ENCODE results near the gene DDX60. TPM values are rescaled to one million over a fixed set of nuclear protein-coding genes. Genes with fewer than 3 reads are reported as not detected.
A peak's percentile ranks its signal among the peaks of the same experiment; 100 is the strongest.
"Not testable (repeated sequence)": the region's sequence is repeated elsewhere in the genome, so short reads cannot be mapped to it uniquely, and the experiment has no call there.

DDX60 gene
- total RNA-seq, 2 donors from 2014 or later, result 12.3 to 15.2 TPM

DNA sequence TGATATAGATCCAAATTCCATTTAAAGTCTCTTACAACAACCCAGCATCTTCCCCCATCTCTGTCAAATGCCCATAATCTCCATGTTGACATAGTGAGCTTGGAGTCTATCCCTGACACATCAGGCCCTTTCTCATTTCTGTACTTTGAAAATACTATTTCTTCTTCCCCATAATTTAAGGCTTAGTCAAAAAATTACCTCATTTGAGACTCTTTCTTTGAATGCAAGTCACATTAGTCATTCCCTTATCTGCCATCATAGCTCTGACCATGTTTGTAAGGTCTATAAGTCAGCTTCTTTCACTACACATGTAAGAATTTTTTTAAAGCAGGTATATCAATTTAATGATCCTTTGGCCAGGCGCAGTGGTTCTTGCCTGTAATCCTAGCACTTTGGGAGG lies 99.9 kb downstream of the DDX60 start:
- DNase-seq (ENCODE audit: low spot score), result no peak
- Mint-ChIP-seq H3K9me3 (peaks cover 5% of the 10 kb centered on the region), H3K4me3 (no peak overlapping the region), H3K36me3 (peaks cover 51% of the 10 kb centered on the region), H3K4me1 (ENCODE audit: low read depth in 2 of 2) (peaks cover 0 to 5% of the 10 kb centered on the region in 2 donors), H3K27ac (no peak overlapping the region), H3K27me3 (no peaks in the 10 kb centered on the region)
- ATAC-seq, result no peak

DNA sequence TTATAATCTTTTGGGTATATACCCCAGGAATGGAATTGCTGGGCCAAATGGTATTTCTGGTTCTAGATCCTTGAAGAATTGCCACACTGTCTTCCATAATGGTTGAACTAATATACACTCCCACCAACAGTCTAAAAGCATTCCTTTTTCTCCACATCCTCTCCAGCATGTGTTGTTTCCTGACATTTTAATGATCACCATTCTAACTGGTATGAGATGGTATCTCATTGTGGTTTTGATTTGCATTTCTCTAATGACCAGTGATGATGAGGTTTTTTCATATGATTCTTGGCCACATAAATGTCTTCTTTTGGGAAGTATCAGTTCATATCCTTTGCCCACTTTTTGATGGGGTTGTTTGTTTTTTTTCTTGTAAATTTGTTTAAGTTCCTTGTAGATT lies 105.0 kb downstream of the DDX60 start:
- DNase-seq (ENCODE audit: low spot score); ATAC-seq; H3K27me3 Mint-ChIP-seq; H3K4me3 Mint-ChIP-seq; H3K27ac Mint-ChIP-seq; H3K9me3 Mint-ChIP-seq; H3K4me1 Mint-ChIP-seq (ENCODE audit: low read depth in 2 of 2): not testable (repeated sequence)
- H3K36me3 Mint-ChIP-seq, result peaks cover 31% of the 10 kb centered on the region

DNA sequence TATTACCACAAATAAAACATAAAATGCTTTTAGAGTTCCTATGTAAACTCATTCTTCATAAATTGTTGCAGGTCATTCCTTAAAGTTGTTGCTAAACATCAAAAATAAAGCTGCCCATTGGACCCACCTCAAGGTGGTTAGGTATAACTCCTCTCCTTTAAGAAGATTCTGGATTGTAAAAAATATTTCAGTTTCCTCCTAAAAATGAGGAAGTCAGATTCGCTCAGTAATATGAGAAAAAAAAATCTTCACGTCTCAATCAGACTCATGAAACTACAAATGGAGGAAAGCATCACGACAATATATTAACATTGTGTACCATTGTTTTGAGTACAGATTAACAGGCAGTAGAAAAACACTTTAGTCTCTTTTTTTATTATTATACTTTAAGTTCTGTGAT lies 105.9 kb downstream of the DDX60 start:
- Mint-ChIP-seq H3K27me3 (no peaks in the 10 kb centered on the region), H3K36me3 (peaks cover 26% of the 10 kb centered on the region), H3K4me1 (ENCODE audit: low read depth in 2 of 2) (no peaks in the 10 kb centered on the region), H3K9me3 (peaks cover 8% of the 10 kb centered on the region), H3K4me3 (no peak overlapping the region), H3K27ac (no peak overlapping the region)
- no peak for DNase-seq (ENCODE audit: low spot score)
- ATAC-seq, result no peak

DNA sequence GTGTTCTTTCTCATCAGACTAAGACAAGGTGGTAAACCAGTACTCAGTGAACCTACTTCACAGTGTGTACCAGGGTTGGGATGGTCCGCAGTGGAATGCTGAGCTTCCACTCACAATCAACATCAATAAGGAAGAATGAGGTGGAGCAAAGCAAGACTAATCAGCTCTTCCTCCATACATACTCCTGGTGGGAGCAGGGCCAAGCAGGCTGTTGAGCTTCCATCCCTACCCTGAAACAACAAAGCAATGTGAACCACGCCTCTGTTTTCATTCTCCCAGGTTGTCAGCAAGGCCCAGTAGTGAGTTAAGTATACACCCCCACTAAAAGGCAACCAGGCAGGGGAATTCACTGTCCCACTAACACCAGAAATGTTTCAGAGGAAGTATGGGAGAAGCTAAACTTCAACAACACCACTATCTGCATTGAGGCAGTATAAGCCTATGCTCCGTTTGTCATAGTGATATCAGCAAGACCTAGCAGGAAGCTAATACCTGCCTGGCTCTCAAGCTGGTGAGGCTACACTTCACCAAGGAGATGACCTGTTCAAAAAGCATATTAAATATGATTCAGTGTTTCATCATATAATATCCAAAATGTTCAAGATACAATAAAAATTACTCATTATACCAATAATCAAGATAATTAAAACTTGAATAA lies 109.5 kb downstream of the DDX60 start:
- H3K4me3 Mint-ChIP-seq, result no peak overlapping the region
- no peaks in the 10 kb centered on the region for H3K27me3 Mint-ChIP-seq
- no peak for DNase-seq (ENCODE audit: low spot score)
- H3K27ac Mint-ChIP-seq, result no peak overlapping the region
- H3K4me1 Mint-ChIP-seq (ENCODE audit: low read depth in 2 of 2), result no peaks in the 10 kb centered on the region
- H3K9me3 Mint-ChIP-seq, result peaks cover 19% of the 10 kb centered on the region
- ATAC-seq, result no peak
- H3K36me3 Mint-ChIP-seq, result peaks cover 22% of the 10 kb centered on the region

DNA sequence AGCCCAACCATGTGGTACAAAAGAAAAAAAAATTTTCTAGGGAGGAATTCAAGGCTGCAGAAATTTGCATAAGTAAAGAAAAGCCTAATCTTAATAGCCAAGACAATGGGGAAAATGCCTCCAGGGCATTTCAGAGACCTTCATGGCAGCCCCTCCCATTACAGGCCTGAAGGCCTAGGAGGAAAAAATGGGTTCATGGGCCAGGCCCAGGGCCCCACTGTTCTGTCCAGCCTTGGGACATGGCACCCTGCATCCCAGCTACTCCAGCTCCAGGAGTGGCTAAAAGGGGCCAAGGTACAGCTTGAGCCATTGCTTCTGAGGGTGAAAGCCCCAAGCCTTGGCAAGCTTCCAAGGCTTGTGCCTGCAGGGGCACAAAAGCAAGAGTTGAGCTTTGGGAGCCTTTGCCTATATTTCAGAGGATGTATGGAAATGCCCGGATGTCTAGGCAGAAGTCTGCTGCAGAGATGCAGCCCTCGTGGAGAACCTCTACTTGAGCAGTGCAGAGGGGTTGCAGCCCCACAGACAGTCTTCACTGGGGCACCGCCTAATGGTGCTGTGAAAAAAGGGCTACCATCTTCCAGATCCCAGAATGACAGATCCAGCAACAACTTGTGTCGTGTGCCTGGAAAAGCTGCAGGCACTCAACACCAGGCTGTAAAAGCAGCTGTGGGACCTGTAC lies 115.2 kb downstream of the DDX60 start:
- H3K4me3 Mint-ChIP-seq, result no peak overlapping the region
- no peaks in the 10 kb centered on the region for H3K27me3 Mint-ChIP-seq
- H3K27ac Mint-ChIP-seq, result no peak overlapping the region
- DNase-seq (ENCODE audit: low spot score), result no peak
- H3K36me3 Mint-ChIP-seq, result peaks cover 26% of the 10 kb centered on the region
- H3K9me3 Mint-ChIP-seq, result peaks cover 29% of the 10 kb centered on the region
- ATAC-seq, result no peak
- no peaks in the 10 kb centered on the region for H3K4me1 Mint-ChIP-seq (ENCODE audit: low read depth in 2 of 2)

DNA sequence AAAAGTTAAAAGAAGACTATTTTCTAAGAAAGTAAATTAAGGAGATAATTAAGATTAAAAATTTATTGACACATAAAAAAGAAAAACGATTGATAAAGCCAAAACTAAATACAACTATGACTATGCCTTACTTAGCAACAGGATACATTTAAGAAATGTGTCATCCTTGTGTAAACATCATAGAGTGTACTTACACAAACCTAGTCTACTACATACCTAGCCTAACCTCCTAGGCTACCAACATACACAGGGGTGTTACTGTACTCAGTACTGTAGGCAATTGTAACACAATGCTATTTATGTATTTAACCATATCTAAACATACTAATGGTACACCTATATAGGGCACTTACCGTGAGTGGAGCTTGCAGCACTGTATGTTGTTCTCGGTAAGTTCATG lies 117.9 kb downstream of the DDX60 start:
- Mint-ChIP-seq H3K27me3 (no peaks in the 10 kb centered on the region), H3K4me1 (ENCODE audit: low read depth in 2 of 2) (no peaks in the 10 kb centered on the region), H3K9me3 (peaks cover 25% of the 10 kb centered on the region), H3K4me3 (no peak overlapping the region), H3K27ac (no peak overlapping the region), H3K36me3 (peaks cover 22% of the 10 kb centered on the region)
- DNase-seq (ENCODE audit: low spot score) (no peak), ATAC-seq (no peak)

DNA sequence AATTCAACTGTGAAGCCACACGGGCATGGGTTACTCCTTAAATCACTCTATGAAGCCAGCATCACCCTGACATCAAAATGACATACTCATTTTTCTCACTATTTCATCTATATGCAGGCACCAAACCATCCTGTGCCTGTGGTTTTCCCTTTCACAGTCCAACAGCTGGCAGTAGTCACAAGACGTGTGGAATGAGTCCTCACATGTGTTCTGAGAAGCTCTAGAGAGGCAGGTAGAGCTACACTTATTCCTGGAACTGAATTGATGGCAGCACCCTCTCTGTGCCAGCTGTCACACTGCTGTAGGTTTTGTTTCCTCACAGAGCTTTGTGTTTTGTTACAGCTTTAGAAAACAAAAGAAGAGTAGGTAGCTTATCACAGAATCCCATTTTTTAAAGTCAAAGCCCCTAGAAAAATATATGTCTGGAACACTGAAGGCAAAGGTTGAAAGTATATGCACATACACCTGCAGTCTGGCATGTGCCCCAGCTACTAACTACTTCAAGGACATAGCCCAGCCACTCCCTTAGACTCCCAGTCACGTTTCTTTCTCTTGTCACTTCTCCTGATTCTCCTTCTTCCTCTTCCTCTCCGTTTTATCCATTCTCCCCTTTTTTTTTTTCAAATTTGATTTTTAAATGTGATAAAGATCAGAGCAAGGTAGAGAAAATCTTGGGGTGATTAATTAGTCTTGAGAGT lies 119.1 kb downstream of the DDX60 start:
- DNase-seq (ENCODE audit: low spot score) (no peak), ATAC-seq (no peak)
- Mint-ChIP-seq H3K4me3 (no peak overlapping the region), H3K9me3 (peaks cover 16% of the 10 kb centered on the region), H3K4me1 (ENCODE audit: low read depth in 2 of 2) (no peaks in the 10 kb centered on the region), H3K36me3 (peaks cover 13% of the 10 kb centered on the region), H3K27ac (no peak overlapping the region), H3K27me3 (no peaks in the 10 kb centered on the region)

DNA sequence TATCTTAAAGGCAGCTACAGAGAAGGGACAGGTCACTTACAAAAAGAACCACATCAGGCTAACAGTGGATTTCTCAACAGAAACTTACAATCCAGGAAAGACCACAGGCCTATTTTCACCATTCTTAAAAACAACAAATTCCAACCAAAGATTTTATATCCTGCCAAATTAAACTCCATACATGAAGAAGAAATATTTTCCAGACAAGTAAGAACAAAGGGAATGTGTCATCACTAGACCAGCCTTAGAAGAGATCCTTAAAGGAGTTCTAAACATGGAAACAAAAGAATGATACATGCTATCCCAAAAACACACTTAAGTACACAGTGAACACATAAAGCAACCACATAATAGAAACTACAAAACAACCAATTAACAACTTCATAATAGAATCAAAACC lies 120.6 kb downstream of the DDX60 start:
- no peaks in the 10 kb centered on the region for H3K27me3 Mint-ChIP-seq
- H3K27ac Mint-ChIP-seq, result no peak overlapping the region
- H3K4me1 Mint-ChIP-seq (ENCODE audit: low read depth in 2 of 2), result no peaks in the 10 kb centered on the region
- DNase-seq (ENCODE audit: low spot score) (no peak), ATAC-seq (no peak)
- peaks cover 10% of the 10 kb centered on the region for H3K9me3 Mint-ChIP-seq
- no peak overlapping the region for H3K4me3 Mint-ChIP-seq
- H3K36me3 Mint-ChIP-seq, result peaks cover 8% of the 10 kb centered on the region

DNA sequence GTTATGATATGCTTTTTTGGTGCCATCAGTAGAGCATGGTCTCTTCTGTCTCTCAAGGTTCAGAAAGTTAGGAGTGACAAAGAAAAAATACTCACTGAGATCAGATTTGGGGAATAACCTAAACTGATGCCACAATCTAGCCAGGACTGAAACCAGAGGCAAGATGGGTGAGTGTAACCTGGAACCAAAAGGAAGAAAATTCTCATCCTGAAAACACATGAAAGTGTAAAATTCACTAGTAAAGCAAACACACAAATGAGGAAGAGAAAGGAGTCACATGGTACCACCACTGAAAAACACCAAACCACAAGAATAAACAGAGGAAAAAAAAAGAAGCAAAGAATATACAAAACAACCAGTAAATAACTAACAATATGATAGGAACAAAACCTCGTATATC lies 129.8 kb downstream of the DDX60 start:
- Mint-ChIP-seq H3K4me3 (no peak overlapping the region), H3K27ac (no peak overlapping the region), H3K27me3 (no peaks in the 10 kb centered on the region), H3K36me3 (no peaks in the 10 kb centered on the region), H3K9me3 (no peaks in the 10 kb centered on the region), H3K4me1 (ENCODE audit: low read depth in 2 of 2) (no peaks in the 10 kb centered on the region)
- DNase-seq (ENCODE audit: low spot score) (no peak), ATAC-seq (no peak)

DNA sequence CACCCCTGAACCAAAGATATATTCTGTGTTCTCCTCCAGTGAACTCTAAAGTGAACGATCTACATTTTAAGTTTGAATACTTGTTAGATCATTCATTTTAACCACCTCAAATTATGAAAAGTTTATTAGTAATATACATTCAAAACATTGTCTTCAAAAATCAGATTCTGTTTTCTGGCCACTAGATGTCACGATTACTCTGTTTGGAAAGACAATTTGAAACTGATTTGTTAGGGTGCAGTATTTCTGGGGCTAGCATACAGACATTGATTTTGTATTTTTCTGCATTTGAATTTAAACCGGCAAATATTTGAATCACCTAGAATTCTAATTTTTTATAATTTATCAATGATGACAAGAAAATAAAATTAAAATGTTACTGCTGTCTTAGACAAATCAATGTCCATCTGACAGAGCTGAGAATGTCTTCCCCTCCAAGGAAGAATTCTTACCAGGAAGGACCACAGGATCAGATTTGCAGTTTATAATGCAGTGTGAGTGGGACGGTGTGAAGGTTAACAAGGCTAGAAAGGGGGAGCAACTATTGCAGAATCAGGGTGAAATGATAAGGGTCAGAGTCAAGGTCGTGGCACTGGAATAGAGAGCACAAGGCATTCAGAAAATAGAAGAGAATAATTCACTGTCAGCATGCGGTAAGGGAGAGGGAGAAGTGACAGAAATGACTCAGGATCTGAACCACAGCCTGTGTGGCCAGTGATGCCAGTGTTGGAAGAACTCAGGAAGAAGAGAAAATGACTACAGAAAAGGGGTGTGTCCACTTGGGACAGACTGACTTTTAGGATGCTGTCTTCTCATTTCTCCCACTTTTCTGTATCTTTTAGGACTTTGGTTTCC lies 134.6 kb downstream of the DDX60 start:
- Mint-ChIP-seq H3K27me3 (no peaks in the 10 kb centered on the region), H3K4me3 (no peak overlapping the region), H3K36me3 (no peaks in the 10 kb centered on the region), H3K4me1 (ENCODE audit: low read depth in 2 of 2) (no peaks in the 10 kb centered on the region), H3K27ac (no peak overlapping the region), H3K9me3 (no peaks in the 10 kb centered on the region)
- DNase-seq (ENCODE audit: low spot score) (no peak), ATAC-seq (no peak)

DNA sequence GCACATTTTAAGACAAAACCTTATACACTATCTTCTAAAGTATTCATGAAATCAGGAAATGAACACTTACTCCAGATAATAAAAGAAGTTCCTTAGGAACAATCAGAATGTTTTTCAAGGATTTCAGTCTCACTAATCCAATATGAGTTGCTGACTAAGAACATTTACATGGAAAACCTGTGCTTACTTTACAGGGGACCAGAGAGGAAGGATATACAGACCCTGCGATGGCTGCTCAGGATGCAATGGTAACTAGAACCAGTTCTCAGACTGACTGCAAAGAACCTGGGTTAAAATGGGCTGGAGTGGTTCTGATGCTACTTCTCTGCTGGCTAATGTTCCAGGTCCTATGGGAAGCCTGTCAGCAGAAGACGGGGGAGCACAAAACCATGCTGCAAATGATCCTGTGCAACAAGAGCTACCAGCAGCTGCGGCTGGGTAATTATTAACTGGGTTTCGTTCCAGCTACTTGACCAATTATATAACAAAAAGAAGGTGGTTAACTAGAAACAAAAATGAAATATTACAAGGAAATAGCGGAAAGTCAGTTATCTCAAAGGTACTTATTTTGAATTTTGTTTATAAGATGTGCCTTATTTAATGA lies 140.9 kb downstream of the DDX60 start:
- H3K27ac Mint-ChIP-seq, result no peak overlapping the region
- ATAC-seq, result no peak
- H3K4me3 Mint-ChIP-seq, result no peak overlapping the region
- H3K4me1 Mint-ChIP-seq (ENCODE audit: low read depth in 2 of 2), result no peaks in the 10 kb centered on the region
- H3K9me3 Mint-ChIP-seq, result no peaks in the 10 kb centered on the region
- no peaks in the 10 kb centered on the region for H3K36me3 Mint-ChIP-seq
- DNase-seq (ENCODE audit: low spot score), result no peak
- no peaks in the 10 kb centered on the region for H3K27me3 Mint-ChIP-seq

DNA sequence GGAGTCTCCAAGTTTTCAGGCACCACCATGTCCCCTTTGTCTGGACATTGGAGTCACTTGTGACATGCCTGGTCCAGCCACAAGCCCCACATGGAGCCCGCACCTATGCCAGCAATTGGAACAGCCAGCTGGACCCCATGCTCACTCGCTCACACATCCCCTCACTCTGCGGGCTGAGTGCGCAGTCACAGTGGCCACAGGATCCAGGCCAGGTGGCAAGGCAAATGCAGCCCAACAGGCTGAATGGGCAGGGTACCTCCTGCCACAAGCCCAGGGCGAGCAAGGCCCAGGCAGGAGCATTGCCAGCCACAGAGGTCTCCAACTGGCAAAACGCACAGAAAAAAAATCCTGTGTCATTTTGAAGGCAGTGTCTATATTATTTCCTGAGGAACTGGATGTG lies 144.2 kb downstream of the DDX60 start:
- ATAC-seq (peak in 1 of 2 donors; percentile 46), DNase-seq (ENCODE audit: low spot score) (no peak)
- H3K36me3 Mint-ChIP-seq, result no peaks in the 10 kb centered on the region
- no peaks in the 10 kb centered on the region for H3K27me3 Mint-ChIP-seq
- no peak overlapping the region for H3K4me3 Mint-ChIP-seq
- no peaks in the 10 kb centered on the region for H3K4me1 Mint-ChIP-seq (ENCODE audit: low read depth in 2 of 2)
- no peaks in the 10 kb centered on the region for H3K9me3 Mint-ChIP-seq
- H3K27ac Mint-ChIP-seq, result no peak overlapping the region

DNA sequence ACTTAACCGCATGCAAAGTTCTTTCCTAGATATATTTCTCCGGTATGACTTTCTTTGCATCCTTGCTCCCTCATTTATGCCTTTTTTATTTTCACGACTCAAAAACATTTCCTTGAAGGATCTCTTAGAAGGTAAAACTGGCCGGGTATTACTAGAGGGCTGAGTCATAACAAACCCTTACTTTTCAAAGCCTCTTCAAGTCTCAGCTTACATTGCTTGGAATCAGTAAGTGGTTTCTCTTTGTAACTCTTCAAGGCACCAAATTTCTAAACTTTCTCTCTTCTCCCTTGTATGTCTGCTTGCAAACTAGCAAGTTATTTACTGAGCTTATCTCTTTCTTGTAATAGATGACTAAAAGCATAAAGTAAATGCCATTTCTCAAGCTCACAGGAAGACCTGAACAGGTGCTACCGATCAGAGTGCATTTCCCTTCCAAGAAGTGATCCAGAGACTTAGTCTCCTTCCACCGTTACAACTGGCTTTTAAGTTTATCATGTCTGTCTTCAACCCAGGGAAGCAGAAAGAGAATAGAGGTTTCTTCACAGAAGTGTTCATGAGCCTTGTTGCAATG lies 150.8 kb downstream of the DDX60 start:
- Mint-ChIP-seq H3K36me3 (no peaks in the 10 kb centered on the region), H3K9me3 (no peaks in the 10 kb centered on the region), H3K27me3 (no peaks in the 10 kb centered on the region), H3K27ac (no peak overlapping the region), H3K4me3 (no peak overlapping the region), H3K4me1 (ENCODE audit: low read depth in 2 of 2) (no peaks in the 10 kb centered on the region)
- peak in 1 of 2 donors; percentile 31 for ATAC-seq
- no peak for DNase-seq (ENCODE audit: low spot score)

Data from natural killer cell treated with Interleukin-12 subunit alpha and Interleukin-12 subunit beta and Interleukin-15 and Interleukin-18, amount 100 ng/mL, for 72 hours (primary cell).